ENCODE results near the gene LGR5.

DNA sequence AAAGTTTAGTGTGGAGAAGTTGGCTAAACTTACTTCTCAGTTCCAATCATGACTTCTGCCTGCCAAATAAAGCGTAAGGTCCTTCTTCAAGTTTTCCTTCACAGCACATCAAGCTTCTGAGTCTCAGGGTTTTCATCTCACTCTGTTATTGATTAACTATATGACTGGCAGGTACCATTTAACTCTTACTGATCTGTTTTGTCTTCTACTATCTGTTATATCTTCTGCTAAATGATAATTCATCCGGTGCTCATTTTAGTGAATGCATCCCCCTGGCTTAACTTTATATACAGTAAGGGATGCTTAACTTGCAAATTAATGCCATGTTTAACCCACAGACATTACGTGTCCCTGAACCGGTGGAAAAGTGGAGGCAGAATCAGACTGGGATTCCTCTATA, 20.7 kb downstream of the LGR5 start:
- TF ChIP-seq POLR2A (IDR thresholded peaks at IDR 0.05) (no peak), POLR2AphosphoS5 (IDR thresholded peaks at IDR 0.05) (no peak), EP300 (IDR thresholded peaks at IDR 0.05) (no peak)
- TF ChIP-seq, protein P1, sequence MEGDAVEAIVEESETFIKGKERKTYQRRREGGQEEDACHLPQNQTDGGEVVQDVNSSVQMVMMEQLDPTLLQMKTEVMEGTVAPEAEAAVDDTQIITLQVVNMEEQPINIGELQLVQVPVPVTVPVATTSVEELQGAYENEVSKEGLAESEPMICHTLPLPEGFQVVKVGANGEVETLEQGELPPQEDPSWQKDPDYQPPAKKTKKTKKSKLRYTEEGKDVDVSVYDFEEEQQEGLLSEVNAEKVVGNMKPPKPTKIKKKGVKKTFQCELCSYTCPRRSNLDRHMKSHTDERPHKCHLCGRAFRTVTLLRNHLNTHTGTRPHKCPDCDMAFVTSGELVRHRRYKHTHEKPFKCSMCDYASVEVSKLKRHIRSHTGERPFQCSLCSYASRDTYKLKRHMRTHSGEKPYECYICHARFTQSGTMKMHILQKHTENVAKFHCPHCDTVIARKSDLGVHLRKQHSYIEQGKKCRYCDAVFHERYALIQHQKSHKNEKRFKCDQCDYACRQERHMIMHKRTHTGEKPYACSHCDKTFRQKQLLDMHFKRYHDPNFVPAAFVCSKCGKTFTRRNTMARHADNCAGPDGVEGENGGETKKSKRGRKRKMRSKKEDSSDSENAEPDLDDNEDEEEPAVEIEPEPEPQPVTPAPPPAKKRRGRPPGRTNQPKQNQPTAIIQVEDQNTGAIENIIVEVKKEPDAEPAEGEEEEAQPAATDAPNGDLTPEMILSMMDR (IDR thresholded peaks at IDR 0.05) = no peak
